K562 (cell line): ENCODE measurements around the gene SYT14.

ENCODE experiments used
- ATF4 ChIP-seq: fragments of 450-650 bp; formaldehyde crosslinking; IDR thresholded peaks from 2 replicates; pipeline ENCODE4 v1.4.0; 2022; ENCODE audit warnings: mild to moderate bottlenecking, moderate library complexity
- CHD2 ChIP-seq: IDR thresholded peaks from 2 replicates; pipeline ENCODE4 v1.6.1; 2011; ENCODE audit warnings: low read depth, low read length
- CTCF ChIP-seq, 3 experiments: IDR thresholded peaks in 2 of 3; conservative IDR thresholded peaks in 1 of 3; 2 replicates each; pipeline ENCODE4 v1.5.1; 2011 to 2012; ENCODE audit warnings: low read length in 3 of 3, mild to moderate bottlenecking in 3 of 3, control low read depth in 2 of 3, improper control_type of control experiment in 1 of 3, inconsistent platforms in 1 of 3, low read depth in 1 of 3, mixed read lengths in 1 of 3, moderate library complexity in 1 of 3; ENCODE audit not compliant: insufficient read depth in 2 of 3
- FOS ChIP-seq: IDR thresholded peaks from 3 replicates; pipeline ENCODE4 v1.6.1; 2011; ENCODE audit not compliant: insufficient read length; ENCODE audit errors: extremely low read depth
- FOXP1 ChIP-seq: sonication (generic); formaldehyde crosslinking; IDR thresholded peaks from 2 replicates; pipeline ENCODE4 v1.8.0; 2022; ENCODE audit warnings: mild to moderate bottlenecking, missing genetic modification reagents
- KLF6 ChIP-seq: fragments of 250-450 bp; sonication (Bioruptor Pico); IDR thresholded peaks from 2 replicates; pipeline ENCODE4 v1.4.0; 2020; ENCODE audit warnings: mild to moderate bottlenecking, moderate library complexity, borderline replicate concordance
- MIER1 ChIP-seq: fragments of 450-650 bp; IDR thresholded peaks from 2 replicates; pipeline ENCODE4 v1.6.1; 2016; ENCODE audit warnings: antibody characterized with exemption, mild to moderate bottlenecking, low read depth
- PKNOX1 ChIP-seq: fragments of 450-650 bp; IDR thresholded peaks from 2 replicates; pipeline ENCODE4 v1.6.1; 2016
- POLR2A ChIP-seq: fragments of 450-650 bp; conservative IDR thresholded peaks from 2 replicates; pipeline ENCODE4 v1.6.1; 2016
- THRA ChIP-seq: fragments of 450-650 bp; IDR thresholded peaks from 2 replicates; pipeline ENCODE4 v1.6.1; 2017; ENCODE audit warnings: mild to moderate bottlenecking, moderate library complexity
- ZKSCAN1 ChIP-seq: fragments of 150-350 bp; IDR thresholded peaks from 2 replicates; pipeline ENCODE4 v1.6.1; 2016; ENCODE audit warnings: low read depth, low read length
- ZNF184 ChIP-seq: sonication (generic); formaldehyde crosslinking; IDR thresholded peaks from 2 replicates; pipeline ENCODE4 v1.5.0; 2020; ENCODE audit warnings: missing genetic modification reagents
- ZNF384 ChIP-seq: IDR thresholded peaks from 2 replicates; pipeline ENCODE4 v1.6.1; 2012; ENCODE audit warnings: low read depth, low read length, improper control_type of control experiment

GRCh38 chr1:210043058-210043457, 105.0 kb downstream of the SYT14 start:
- TF ChIP-seq ZNF384: no peak
- TF ChIP-seq PKNOX1: no peak
- no peak for TF ChIP-seq KLF6
- no peak for TF ChIP-seq ZNF184
- TF ChIP-seq CHD2: no peak
- TF ChIP-seq ZKSCAN1: no peak
- no peak for TF ChIP-seq FOS
- no peak for TF ChIP-seq FOXP1
- no peak for TF ChIP-seq CTCF (IDR thresholded peaks at IDR 0.05 in 2 of 3, conservative IDR thresholded peaks at IDR 0.05 in 1 of 3; ENCODE audit: insufficient read depth in 2 of 3, low read depth in 1 of 3, low read length in 3 of 3)
- TF ChIP-seq THRA: no peak
- no peak for TF ChIP-seq POLR2A
- no peak for TF ChIP-seq ATF4 (CRISPR knock-in tag)
- TF ChIP-seq MIER1: no peak
